ENCODE data around the gene LRRTM4. TPM values are rescaled to one million over a fixed set of nuclear protein-coding genes. Genes with fewer than 3 reads are reported as not detected.
A peak's percentile ranks its signal among the peaks of the same experiment; 100 is the strongest.

Gene LRRTM4
- total RNA-seq, 1 donor from 2014 or later, result not detected

DNA sequence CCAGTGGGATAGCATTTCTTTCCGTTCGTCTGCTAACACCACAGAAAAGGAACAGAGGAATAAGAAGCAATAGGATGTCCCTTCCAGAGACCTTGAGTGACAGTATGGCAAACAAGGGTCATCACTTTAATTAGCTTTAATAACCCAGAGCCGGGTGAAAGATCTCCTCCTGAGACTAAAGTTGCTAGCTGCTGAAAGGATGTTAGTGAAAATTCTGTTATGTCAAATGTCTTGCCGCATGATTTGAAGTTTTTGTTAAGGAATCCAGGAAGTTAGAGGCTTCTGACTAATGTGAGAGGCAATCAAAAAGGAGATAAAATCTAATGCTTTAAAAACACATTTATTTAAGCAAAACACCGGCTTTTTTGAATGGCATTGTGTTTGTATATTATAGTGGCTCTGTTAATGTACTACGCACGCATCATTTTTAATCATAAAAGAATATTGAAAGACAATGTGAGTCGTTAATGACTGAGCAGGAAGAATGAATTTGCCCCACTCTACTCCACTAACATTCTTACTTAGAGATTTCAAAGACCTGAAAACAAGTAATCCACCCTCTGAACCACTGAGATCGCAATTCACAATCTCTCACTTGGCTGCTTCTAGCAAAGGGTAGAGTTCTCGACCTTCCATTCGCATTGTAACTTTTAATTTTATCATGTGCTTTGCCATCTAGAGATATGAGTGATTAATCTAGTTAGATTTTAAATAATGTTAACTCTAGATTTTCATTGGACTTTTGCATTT lies 536.6 kb downstream of the LRRTM4 start:
- intact Hi-C loops (cut with micrococcal nuclease), result no loop called here
- Mint-ChIP-seq H3K9me3 (no peaks in the 10 kb centered on the region), H3K27ac (no peak overlapping the region), H3K36me3 (ENCODE audit: low read depth) (no peaks in the 10 kb centered on the region), H3K27me3 (no peaks in the 10 kb centered on the region), H3K4me1 (no peaks in the 10 kb centered on the region), H3K4me3 (no peak overlapping the region)
- no peak for DNase-seq

DNA sequence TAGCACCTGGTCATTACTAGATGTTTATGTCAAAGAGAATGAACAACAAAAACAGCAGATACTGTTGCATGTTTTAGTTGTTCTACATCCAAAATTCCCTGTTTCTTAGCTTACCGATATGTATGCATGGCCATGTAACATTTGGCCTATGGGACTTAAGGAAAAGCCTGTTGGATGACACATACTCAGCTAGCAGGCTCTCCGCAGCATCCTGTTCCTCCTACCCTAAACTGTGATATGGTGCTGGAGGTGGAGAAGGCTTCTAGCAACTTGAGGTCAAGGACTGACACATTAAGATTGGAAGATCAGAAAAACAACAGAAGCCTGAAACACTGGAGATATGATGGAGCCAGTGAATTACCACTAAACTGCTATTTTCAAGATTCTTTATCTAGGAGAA lies 537.8 kb downstream of the LRRTM4 start:
- no peaks in the 10 kb centered on the region for H3K9me3 Mint-ChIP-seq
- intact Hi-C loops (cut with micrococcal nuclease), result no loop called here

DNA sequence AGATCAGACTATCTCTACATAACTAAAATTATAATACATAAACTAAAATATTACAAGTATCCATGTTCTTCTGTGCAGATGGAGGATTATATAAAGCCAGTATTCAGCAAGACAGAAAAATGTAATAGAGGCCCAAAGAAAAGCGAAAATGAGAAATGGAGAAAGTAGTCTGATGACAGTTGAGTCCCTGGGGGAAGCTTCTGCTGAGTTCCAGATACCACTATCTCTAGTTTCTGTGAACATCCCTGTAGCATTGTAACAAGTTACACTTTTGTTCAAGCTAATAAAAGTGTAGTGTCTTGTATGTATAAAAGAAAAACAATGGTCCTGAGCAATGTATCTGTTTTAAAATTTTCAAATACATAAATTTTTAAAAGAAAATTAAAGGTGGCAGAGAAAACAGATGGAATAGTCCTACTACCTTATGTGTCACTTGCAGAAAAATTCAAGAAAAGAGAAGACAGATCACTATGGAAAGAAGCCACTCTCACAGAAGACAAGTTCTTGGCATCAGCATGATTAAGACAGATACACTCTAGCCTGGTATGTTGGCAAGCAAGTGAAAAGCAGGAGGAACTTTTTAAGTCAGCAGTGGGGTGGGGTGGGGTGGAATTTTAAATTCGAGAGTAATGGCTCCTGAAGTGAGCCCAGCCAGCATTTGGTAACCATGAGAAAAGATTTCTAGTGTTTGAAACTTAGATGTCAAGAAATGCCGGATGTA lies 541.9 kb downstream of the LRRTM4 start:
- Mint-ChIP-seq H3K4me3 (no peak overlapping the region), H3K4me1 (no peaks in the 10 kb centered on the region), H3K27ac (no peak overlapping the region), H3K36me3 (ENCODE audit: low read depth) (no peaks in the 10 kb centered on the region), H3K9me3 (no peaks in the 10 kb centered on the region), H3K27me3 (no peaks in the 10 kb centered on the region)
- no peak for DNase-seq
- intact Hi-C loops (cut with micrococcal nuclease), result no loop called here

More for the DNA sequence above, 537.8 kb downstream of the LRRTM4 start:
- no peaks in the 10 kb centered on the region for H3K4me1 Mint-ChIP-seq
- no peak overlapping the region for H3K27ac Mint-ChIP-seq
- DNase-seq, result no peak
- no peaks in the 10 kb centered on the region for H3K27me3 Mint-ChIP-seq
- no peak overlapping the region for H3K4me3 Mint-ChIP-seq
- H3K36me3 Mint-ChIP-seq (ENCODE audit: low read depth), result no peaks in the 10 kb centered on the region

DNA sequence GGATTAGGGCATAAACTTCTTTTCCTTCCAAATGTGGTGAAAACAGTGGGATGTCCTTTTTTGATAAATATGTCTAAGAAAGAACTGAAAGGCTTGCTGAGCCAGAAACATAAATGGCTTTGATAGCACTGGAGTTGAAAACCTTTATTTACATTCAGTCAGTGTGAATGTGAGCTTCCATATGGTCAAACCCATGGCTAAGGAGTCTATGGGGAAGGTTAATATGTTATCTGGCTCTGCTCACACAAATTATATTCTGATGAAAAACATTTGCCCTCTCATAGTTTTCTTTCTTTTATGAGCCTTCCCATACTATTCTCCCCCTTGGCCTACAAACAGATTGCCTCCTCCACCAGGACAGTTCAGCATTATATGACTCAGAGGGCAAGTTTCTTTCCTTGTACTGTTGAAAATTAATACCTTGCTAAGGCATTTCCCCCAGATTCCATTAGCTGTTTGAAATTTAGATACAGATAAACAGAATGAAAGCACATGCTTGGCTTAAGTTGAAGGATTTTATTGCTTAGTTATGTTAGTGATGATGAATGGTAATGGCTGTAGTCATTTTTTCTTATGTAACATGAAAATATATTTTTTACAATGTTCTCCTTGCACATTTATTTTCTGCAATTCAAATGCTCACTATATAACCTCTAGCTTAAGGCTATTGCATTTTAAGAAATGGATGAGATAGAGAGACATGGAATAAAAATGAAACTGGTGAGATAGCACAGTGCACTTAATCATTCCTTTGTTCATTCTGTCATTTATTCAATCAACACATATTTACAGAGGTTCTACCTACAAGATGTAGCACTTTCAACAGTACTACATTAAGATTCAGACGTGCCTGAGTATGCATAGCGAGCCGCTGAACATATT lies 544.1 kb downstream of the LRRTM4 start:
- Mint-ChIP-seq H3K27me3 (no peaks in the 10 kb centered on the region), H3K27ac (no peak overlapping the region), H3K4me1 (no peaks in the 10 kb centered on the region), H3K4me3 (no peak overlapping the region), H3K9me3 (no peaks in the 10 kb centered on the region), H3K36me3 (ENCODE audit: low read depth) (no peaks in the 10 kb centered on the region)
- intact Hi-C loops (cut with micrococcal nuclease), result no loop called here
- DNase-seq, result no peak

DNA sequence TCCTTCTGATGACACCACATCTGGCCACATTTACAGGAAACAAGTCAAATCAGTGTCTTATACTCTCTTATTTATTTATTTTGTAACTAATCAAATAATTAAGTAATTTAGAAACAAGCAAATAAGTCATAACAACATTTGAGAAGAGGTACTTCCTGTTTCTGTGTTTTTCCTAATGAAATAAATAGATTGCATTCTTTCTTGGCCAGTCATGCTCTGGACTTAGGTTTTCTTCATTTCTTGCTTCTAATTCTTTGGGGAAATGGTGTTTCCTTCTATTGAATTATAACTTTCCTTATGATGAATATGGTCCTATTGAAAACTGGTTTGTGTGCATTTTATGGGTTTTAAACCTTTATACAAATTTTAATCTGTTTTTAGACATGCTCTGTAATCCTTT lies 546.4 kb downstream of the LRRTM4 start:
- Mint-ChIP-seq H3K36me3 (ENCODE audit: low read depth) (no peaks in the 10 kb centered on the region), H3K9me3 (peaks cover 3% of the 10 kb centered on the region), H3K4me1 (no peaks in the 10 kb centered on the region), H3K27me3 (no peaks in the 10 kb centered on the region), H3K27ac (no peak overlapping the region), H3K4me3 (no peak overlapping the region)
- intact Hi-C loops (cut with micrococcal nuclease), result no loop called here
- DNase-seq, result no peak

DNA sequence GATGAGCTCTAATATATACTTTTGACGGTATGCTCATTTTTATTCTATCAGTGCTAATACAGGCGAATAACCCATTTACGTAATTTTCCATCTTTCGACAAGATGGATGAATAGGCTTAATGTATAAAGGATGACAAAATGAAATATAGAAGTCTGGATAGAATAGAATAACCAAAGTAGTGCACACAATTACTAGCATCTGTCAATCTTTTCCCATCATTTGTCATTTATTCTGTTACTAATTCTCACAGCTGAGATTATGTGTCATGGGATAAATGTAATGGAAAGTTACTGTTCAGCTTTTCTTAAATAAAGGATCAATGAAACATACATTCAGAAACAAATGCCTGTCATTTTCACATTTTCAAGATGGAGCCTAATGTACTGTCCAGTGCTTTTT lies 548.6 kb downstream of the LRRTM4 start:
- intact Hi-C loops (cut with micrococcal nuclease), result no loop called here
- no peaks in the 10 kb centered on the region for H3K27me3 Mint-ChIP-seq
- peaks cover 6% of the 10 kb centered on the region for H3K9me3 Mint-ChIP-seq
- H3K4me3 Mint-ChIP-seq, result no peak overlapping the region
- no peaks in the 10 kb centered on the region for H3K36me3 Mint-ChIP-seq (ENCODE audit: low read depth)
- no peaks in the 10 kb centered on the region for H3K4me1 Mint-ChIP-seq
- no peak overlapping the region for H3K27ac Mint-ChIP-seq
- no peak for DNase-seq

DNA sequence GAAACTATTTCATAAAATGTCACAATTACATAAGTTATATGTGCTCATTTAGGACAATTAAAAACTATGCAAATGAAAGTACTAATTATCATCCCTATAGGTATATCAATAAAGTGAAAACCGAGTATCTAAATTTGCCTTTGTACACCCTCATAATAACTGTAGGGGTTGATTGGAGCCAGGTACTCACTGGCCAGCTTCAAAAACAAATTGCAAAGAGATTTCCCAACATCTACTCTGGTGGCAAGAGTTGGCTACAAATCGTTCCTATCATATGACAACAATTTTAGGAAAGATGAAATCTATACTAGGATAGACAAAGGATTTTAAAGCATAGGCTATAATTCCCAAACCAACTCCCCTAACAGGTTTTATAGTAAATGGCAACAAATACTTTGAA lies 556.4 kb downstream of the LRRTM4 start:
- intact Hi-C loops (cut with micrococcal nuclease), result no loop called here
- Mint-ChIP-seq H3K9me3 (peaks cover 7% of the 10 kb centered on the region), H3K27ac (no peak overlapping the region), H3K36me3 (ENCODE audit: low read depth) (no peaks in the 10 kb centered on the region), H3K27me3 (no peaks in the 10 kb centered on the region), H3K4me1 (no peaks in the 10 kb centered on the region), H3K4me3 (no peak overlapping the region)
- DNase-seq, result no peak

DNA sequence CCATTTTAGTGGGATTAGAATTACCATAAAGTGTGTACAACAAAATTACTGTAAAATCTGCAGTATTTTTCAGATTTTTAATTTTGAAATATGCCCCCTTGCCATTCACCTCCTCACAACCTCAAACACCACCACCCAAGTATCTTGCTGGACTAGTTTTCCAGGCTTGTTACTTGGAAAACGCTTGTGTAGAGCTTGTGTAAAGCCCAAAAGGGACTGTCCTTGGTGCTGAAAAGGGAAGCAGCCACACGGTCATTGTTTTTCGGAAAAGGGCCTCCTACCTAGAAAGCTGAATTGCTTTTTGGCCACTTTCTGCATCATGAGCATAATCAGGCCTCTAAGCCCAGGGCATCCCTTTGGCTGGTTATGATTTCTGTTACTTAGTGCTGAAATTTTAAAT lies 563.4 kb downstream of the LRRTM4 start:
- Mint-ChIP-seq H3K4me3 (no peak overlapping the region), H3K27me3 (no peaks in the 10 kb centered on the region), H3K9me3 (no peaks in the 10 kb centered on the region), H3K36me3 (ENCODE audit: low read depth) (no peaks in the 10 kb centered on the region), H3K27ac (no peak overlapping the region), H3K4me1 (no peaks in the 10 kb centered on the region)
- DNase-seq, result no peak
- intact Hi-C loops (cut with micrococcal nuclease), result no loop called here

DNA sequence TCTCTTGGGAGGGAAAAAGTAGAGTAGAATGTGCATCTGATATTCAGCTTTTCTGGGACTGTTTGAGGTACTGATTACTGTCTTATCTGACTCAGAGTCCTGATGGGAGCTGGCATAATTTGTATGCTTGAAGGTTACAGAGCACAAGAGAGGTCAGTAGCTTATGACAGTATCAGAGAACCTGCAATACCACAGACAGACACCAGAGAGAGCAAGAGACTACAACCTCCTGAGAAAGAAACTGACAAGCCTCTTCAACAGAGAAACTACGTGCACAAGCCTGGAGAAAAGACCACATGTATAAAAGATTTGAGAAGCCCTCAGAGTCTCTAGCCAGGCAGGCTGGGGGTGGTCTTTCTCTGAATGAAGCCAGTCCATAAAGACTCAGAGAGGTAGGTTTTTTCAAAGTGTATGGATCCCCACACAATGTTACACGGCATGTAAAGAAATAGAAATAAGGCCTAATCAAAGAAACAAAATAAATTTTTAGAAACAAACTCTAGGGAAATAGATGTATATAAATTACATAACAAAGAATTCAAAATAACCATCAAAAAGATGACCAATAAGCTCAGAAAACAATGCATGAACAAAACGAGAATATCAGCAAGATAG lies 568.3 kb downstream of the LRRTM4 start:
- DNase-seq, result peak; percentile 52
- Mint-ChIP-seq H3K4me1 (no peaks in the 10 kb centered on the region), H3K4me3 (no peak overlapping the region), H3K9me3 (no peaks in the 10 kb centered on the region), H3K27ac (no peak overlapping the region), H3K27me3 (no peaks in the 10 kb centered on the region), H3K36me3 (ENCODE audit: low read depth) (no peaks in the 10 kb centered on the region)
- intact Hi-C loops (cut with micrococcal nuclease), result no loop called here

DNA sequence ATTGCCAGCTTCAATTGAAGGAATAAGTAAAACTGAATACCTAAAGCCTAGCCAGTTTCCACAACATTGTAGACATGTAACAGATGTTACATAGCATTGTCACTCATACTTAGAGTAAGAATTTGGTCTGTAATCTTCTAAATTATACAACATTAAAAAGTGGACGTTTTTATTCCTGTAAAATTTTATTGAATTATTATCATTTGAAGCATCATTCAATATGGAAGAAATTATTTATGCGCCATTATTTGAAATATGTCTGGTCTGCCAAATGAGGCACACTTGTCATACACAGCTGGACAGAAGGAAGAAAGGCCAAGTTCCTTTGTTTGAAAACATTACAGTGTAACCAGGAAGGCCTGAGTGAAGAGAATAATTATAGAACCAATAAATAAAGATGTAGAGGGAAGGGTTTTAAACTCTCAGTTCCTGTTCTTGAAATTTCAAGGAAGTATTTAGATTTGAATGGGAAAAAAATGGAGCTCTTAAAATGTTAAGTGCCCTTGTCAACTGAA lies 575.5 kb downstream of the LRRTM4 start:
- H3K27me3 Mint-ChIP-seq, result no peaks in the 10 kb centered on the region
- H3K4me1 Mint-ChIP-seq, result no peaks in the 10 kb centered on the region
- no peaks in the 10 kb centered on the region for H3K36me3 Mint-ChIP-seq (ENCODE audit: low read depth)

DNA sequence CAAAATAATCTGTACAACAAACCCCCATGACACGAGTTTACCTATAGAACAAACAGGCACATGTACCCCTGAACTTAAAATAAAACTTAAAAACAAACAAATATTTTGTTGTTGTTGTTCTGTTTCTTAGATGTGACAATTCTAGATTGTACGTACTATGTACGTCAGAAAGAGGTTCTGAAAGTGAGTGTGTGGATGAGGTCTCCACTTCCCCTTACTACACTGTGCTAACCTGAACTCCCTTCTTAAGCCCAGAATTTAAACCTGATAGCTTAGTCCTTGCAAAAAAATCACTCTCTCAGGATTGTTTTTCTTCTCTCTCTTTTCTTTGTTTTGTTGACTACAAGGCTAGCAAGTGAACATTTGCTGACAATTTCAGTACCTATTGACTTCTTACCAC lies 581.6 kb downstream of the LRRTM4 start:
- intact Hi-C loops (cut with micrococcal nuclease), result no loop called here
- no peak for DNase-seq
- Mint-ChIP-seq H3K4me3 (no peak overlapping the region), H3K27me3 (no peaks in the 10 kb centered on the region), H3K27ac (no peak overlapping the region), H3K9me3 (peaks cover 12% of the 10 kb centered on the region), H3K36me3 (ENCODE audit: low read depth) (no peaks in the 10 kb centered on the region), H3K4me1 (no peaks in the 10 kb centered on the region)

More for the DNA sequence above, 575.5 kb downstream of the LRRTM4 start:
- H3K4me3 Mint-ChIP-seq, result no peak overlapping the region
- peaks cover 12% of the 10 kb centered on the region for H3K9me3 Mint-ChIP-seq
- no peak overlapping the region for H3K27ac Mint-ChIP-seq
- no peak for DNase-seq
- intact Hi-C loops (cut with micrococcal nuclease), result no loop called here

DNA sequence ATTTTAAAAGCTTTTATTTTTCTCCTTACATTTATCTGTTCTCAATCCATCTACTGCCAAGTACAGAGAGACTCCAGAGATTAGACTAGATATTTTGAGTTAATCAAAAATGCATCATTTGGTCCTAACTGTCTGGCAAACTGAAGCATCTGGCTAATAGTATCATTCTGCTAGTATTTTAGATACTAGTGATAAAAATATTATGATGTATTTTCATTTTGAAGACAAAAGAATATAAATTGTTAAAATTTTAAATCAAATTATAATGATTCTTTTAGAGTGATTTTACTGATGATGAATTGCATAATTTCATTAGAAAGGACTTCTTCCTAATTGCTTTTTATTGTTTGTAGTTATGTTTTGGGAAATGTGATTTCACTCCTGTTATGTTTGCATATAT lies 584.0 kb downstream of the LRRTM4 start:
- Mint-ChIP-seq H3K36me3 (ENCODE audit: low read depth) (no peaks in the 10 kb centered on the region), H3K4me3 (no peak overlapping the region), H3K27me3 (no peaks in the 10 kb centered on the region), H3K4me1 (no peaks in the 10 kb centered on the region), H3K9me3 (no peaks in the 10 kb centered on the region), H3K27ac (no peak overlapping the region)
- no peak for DNase-seq
- intact Hi-C loops (cut with micrococcal nuclease), result no loop called here

DNA sequence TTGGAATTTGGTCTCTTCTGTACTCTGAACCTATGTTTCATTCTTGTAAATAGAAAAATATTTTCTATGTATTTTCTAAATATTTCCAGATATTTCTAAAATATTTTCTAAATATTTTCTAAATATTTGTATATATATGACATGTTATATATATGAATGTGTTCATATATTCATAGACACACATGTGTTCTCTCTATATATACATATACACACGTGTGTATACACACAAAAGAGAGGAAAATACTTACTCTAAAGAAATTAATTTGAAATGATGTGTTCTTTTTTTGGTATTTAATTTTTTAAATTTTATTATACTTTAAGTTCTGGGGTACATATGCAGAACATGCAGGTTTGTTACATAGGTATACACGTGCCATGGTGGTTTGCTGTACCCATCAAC lies 589.6 kb downstream of the LRRTM4 start:
- H3K36me3 Mint-ChIP-seq (ENCODE audit: low read depth), result no peaks in the 10 kb centered on the region
- H3K27ac Mint-ChIP-seq, result no peak overlapping the region
- no peak overlapping the region for H3K4me3 Mint-ChIP-seq
- no peaks in the 10 kb centered on the region for H3K9me3 Mint-ChIP-seq
- H3K4me1 Mint-ChIP-seq, result no peaks in the 10 kb centered on the region
- intact Hi-C loops (cut with micrococcal nuclease), result no loop called here
- H3K27me3 Mint-ChIP-seq, result no peaks in the 10 kb centered on the region
- no peak for DNase-seq
